ENCODE measurements around the gene SCRG1. TPM values are rescaled to one million over a fixed set of nuclear protein-coding genes. Genes with fewer than 3 reads are reported as not detected.

SCRG1 gene
- polyA plus RNA-seq, 3 donors = 0.27 to 0.53 (median 0.33) TPM

GRCh38 chr4:173415885-173416653, 17.2 kb upstream of the SCRG1 start:
- DNase-seq (ENCODE audit: extremely low read depth in 1 of 11, low read depth in 9 of 11, low spot score in 4 of 11) = no peak

GRCh38 chr4:173415092-173415491, 16.2 kb upstream of the SCRG1 start:
- DNase-seq (ENCODE audit: extremely low read depth in 1 of 11, low read depth in 9 of 11, low spot score in 4 of 11) = no peak

DNA sequence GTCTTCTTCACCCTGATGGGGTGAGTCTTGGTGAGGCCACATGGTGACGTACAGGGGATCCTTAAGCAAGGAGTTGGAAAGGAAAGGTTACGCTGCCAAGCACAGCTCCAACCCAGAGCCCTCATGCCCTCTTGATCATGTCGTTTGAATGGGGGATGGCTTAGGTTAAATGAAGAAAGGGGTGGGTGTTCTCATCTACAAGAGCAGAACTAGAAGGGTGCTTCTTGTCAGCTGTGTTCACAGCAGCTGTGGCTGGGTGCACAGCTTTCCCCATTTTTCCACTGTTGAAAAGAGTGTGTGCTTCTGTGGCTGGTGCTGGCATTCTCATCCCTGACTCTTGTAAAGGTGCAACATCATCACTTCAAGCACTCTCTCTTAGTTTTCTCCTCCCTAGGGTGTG, 15.5 kb upstream of the SCRG1 start:
- no peak for DNase-seq (ENCODE audit: extremely low read depth in 1 of 11, low read depth in 9 of 11, low spot score in 4 of 11)

- DNase-seq (ENCODE audit: extremely low read depth in 1 of 11, low read depth in 9 of 11, low spot score in 4 of 11) = no peak
Observed at GRCh38 chr4:173413036-173413435, 14.1 kb upstream of the SCRG1 start.

- no peak for DNase-seq (ENCODE audit: extremely low read depth in 1 of 11, low read depth in 9 of 11, low spot score in 4 of 11)
Observed at GRCh38 chr4:173411106-173411693, 12.3 kb upstream of the SCRG1 start.

- DNase-seq (ENCODE audit: extremely low read depth in 1 of 11, low read depth in 9 of 11, low spot score in 4 of 11) = no peak
Observed at GRCh38 chr4:173410079-173410478, 11.2 kb upstream of the SCRG1 start.

- no peak for DNase-seq (ENCODE audit: extremely low read depth in 1 of 11, low read depth in 9 of 11, low spot score in 4 of 11)
Observed at GRCh38 chr4:173405840-173406606, 7.1 kb upstream of the SCRG1 start.

- DNase-seq (ENCODE audit: extremely low read depth in 1 of 11, low read depth in 9 of 11, low spot score in 4 of 11) = no peak
Observed at GRCh38 chr4:173404296-173404865, 5.5 kb upstream of the SCRG1 start.

- DNase-seq (ENCODE audit: extremely low read depth in 1 of 11, low read depth in 9 of 11, low spot score in 4 of 11) = no peak
Observed at GRCh38 chr4:173403051-173403450, 4.1 kb upstream of the SCRG1 start.

GRCh38 chr4:173401063-173401462, 2.1 kb upstream of the SCRG1 start:
- DNase-seq (ENCODE audit: extremely low read depth in 1 of 11, low read depth in 9 of 11, low spot score in 4 of 11) = no peak

GRCh38 chr4:173398220-173398619, 696 bp downstream of the SCRG1 start:
- DNase-seq (ENCODE audit: extremely low read depth in 1 of 11, low read depth in 9 of 11, low spot score in 4 of 11) = no peak

DNA sequence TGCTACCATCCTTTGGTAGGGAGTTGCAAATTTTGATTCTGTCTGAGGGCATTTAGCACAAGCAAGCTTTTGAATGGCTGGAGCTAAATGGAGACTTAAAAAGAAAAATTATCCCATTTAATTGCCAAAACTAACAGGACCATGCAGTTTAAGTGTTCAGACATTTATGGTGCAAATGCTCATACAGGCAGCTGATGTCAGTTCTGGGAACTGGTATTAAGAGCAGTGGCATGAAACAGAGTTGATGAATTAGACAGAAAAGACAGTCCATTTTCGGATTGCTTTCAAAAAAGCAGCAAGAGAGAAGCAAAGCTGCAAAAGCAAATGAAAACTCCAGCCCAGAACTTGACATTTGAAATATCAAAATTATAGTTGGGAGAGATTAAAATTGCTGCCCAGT, 1.3 kb downstream of the SCRG1 start:
- no peak for DNase-seq (ENCODE audit: extremely low read depth in 1 of 11, low read depth in 9 of 11, low spot score in 4 of 11)

GRCh38 chr4:173391701-173392100, 7.2 kb downstream of the SCRG1 start:
- no peak for DNase-seq (ENCODE audit: extremely low read depth in 1 of 11, low read depth in 9 of 11, low spot score in 4 of 11)

DNA sequence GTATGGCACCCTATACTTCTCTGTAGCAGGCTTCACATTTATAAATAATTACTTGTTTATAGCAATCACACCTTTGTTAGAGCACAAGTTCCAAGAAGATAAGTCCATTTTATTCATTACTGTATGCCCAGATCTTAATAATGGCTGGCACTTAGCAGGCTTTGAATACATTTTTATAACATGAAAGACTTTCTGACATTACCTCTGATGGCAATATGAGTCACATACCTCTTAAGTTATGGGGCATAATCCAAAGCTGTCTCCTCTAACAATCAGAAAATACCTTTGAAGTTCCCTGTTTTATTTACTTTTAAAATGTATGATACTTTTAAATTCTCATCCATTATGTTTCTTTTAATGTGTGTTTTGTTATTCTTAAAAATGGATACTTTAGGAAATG, 12.2 kb downstream of the SCRG1 start:
- DNase-seq (ENCODE audit: extremely low read depth in 1 of 11, low read depth in 9 of 11, low spot score in 4 of 11) = no peak

- DNase-seq (ENCODE audit: extremely low read depth in 1 of 11, low read depth in 9 of 11, low spot score in 4 of 11) = no peak
Observed at GRCh38 chr4:173382349-173382748, 16.6 kb downstream of the SCRG1 start.

DNA sequence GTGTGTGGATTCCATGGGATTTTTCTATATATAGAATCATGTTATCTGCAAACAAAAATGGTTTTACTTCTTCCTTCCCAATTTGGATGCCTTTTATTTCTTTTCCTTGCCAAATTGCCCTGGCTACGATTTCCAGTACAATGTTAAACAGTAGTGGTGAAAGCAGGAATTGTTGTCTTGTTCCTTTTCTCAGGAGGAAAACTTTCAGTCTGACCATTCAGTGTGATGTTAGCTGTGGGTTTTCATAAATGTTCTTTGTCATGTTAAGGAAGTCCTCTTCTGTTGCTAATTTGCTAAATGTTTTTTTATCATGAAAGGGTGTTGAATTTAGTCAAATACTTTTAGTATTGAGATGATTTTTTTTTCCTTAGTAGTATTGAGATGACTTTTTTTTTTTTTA, 17.3 kb downstream of the SCRG1 start:
- DNase-seq (ENCODE audit: extremely low read depth in 1 of 11, low read depth in 9 of 11, low spot score in 4 of 11) = no peak

GRCh38 chr4:173380987-173381386, 17.9 kb downstream of the SCRG1 start:
- no peak for DNase-seq (ENCODE audit: extremely low read depth in 1 of 11, low read depth in 9 of 11, low spot score in 4 of 11)

DNA sequence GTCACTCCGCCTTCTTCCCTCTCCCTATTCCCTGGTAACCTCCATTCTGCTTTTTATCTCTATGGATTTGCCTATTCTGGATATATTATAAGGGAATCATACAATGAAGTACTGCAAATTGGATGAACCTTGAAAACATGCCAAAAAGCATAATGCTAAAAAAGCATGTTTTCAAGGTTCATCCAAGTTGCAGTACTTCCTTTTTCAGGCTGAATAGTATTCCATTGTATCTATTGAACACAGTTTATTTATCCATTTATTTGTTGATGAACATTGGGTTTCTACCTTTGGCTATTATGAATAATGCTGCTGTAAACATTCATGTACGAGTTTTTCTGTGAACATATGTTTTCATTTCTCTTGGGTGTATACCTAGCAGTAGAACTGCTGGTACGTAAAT, 19.0 kb downstream of the SCRG1 start:
- no peak for DNase-seq (ENCODE audit: extremely low read depth in 1 of 11, low read depth in 9 of 11, low spot score in 4 of 11)

DNA sequence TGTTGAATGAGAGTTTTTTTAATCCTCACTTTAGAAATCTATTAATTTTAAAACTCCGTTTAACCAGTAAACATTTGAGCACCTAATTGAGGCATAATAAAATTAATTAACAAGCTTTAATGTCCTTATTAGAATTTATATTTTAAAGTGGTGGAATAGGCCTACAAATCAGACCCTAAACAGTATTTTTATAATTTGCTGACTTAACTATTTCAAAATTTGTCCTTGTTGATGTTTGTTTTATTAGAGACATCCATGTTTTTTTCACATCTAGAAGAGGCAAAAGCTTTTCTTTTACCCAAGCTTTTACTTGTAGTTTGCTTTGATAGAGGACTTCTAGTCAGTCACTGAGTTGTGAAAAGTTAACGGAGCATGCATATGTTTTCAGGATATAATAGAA, 24.3 kb downstream of the SCRG1 start:
- no peak for DNase-seq (ENCODE audit: extremely low read depth in 1 of 11, low read depth in 9 of 11, low spot score in 4 of 11)
